GM06990 (cell line): ENCODE data around the gene ELOVL1.

Experiments
- DNase-seq: peaks from one replicate; pipeline ENCODE4 v3.0.0-alpha.2; 2011; ENCODE audit not compliant: insufficient read length; ENCODE audit errors: extremely low read depth
- H3K27me3 ChIP-seq: replicated peaks from 2 replicates; pipeline ENCODE4 v1.6.0; 2011; ENCODE audit warnings: low read length; ENCODE audit not compliant: control insufficient read depth, insufficient read depth
- H3K36me3 ChIP-seq: 2 replicates; pipeline ENCODE4 v1.5.1; 2011; ENCODE audit warnings: low read length; ENCODE audit not compliant: control insufficient read depth, insufficient read depth
- H3K4me3 ChIP-seq: replicated peaks from 2 replicates; pipeline ENCODE4 v1.5.1; 2011; ENCODE audit warnings: low read depth, mild to moderate bottlenecking, control low read depth, low read length
- CTCF ChIP-seq: IDR thresholded peaks from 2 replicates; pipeline ENCODE4 v1.5.1; 2011; ENCODE audit warnings: low read length, control low read depth, mild to moderate bottlenecking, inconsistent platforms; ENCODE audit not compliant: insufficient read depth, poor library complexity, severe bottlenecking

ELOVL1 gene

GRCh38 chr1:43338001-43338400, 29.8 kb downstream of the ELOVL1 start:
- no peak for DNase-seq
- no peaks in the 10 kb centered on the region for H3K27me3 ChIP-seq
- no peak overlapping the region for H3K4me3 ChIP-seq
- no peak for TF ChIP-seq CTCF
- H3K36me3 ChIP-seq = no peaks in the 10 kb centered on the region

GRCh38 chr1:43337588-43337987, 30.2 kb downstream of the ELOVL1 start, which contains the start of gene MPL:
TSS of gene MPL (plus strand) at chr1:43337818. CDS start at chr1:43337849, 31 bp downstream.
- H3K27me3 ChIP-seq = no peaks in the 10 kb centered on the region
- no peak for TF ChIP-seq CTCF
- no peak for DNase-seq
- no peak within 1 kb of the TSS for H3K4me3 ChIP-seq
- no peaks in the 10 kb centered on the region for H3K36me3 ChIP-seq

GRCh38 chr1:43334453-43335205, 33.2 kb downstream of the ELOVL1 start:
- no peak for TF ChIP-seq CTCF
- no peak for DNase-seq
- H3K36me3 ChIP-seq = no peaks in the 10 kb centered on the region
- no peaks in the 10 kb centered on the region for H3K27me3 ChIP-seq
- H3K4me3 ChIP-seq = no peak overlapping the region

GRCh38 chr1:43331688-43332087, 36.1 kb downstream of the ELOVL1 start:
- Histone ChIP-seq H3K4me3 (no peak overlapping the region), H3K27me3 (no peaks in the 10 kb centered on the region), H3K36me3 (no peaks in the 10 kb centered on the region)
- TF ChIP-seq CTCF = no peak
- no peak for DNase-seq

GRCh38 chr1:43329995-43330751, 37.6 kb downstream of the ELOVL1 start:
- no peaks in the 10 kb centered on the region for H3K36me3 ChIP-seq
- no peak overlapping the region for H3K4me3 ChIP-seq
- H3K27me3 ChIP-seq = no peaks in the 10 kb centered on the region
- no peak for TF ChIP-seq CTCF
- DNase-seq = no peak
